ENCODE measurements around the gene EVI5.

DNA sequence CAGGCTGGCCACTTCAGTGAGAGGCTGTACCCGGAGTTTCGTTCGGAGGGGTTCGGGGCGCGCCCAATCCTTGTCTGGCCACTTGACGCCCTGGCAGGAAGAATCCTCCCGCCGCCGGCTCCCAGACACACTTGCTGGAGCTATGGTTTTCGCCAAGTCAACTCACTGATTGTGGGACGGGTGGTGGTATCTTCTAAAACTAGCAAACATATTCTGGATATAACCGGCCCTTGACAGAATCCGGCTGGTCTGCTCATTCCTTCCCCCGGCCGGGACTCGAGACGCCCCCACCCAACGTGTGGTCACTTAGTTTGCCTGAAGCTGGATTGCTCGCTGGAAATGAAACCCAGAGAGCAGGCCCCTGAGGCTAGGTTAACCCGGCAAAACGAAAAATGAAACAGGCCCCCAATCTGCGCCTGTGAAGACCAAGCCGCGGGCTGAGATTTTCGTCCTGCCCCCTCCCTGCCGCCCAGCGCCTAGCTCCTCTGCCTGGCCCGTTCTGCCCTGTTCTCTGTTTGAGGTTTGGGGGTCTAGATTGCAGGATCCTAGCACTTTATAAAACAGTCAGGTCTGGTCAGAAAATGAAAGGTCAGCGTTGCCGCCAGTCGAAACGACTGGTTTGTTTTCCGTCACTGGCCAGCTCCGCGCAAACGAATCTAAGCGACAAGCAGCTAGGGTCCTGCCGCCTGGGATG is 302.8 kb downstream of the EVI5 start:
- TF ChIP-seq, protein P1, sequence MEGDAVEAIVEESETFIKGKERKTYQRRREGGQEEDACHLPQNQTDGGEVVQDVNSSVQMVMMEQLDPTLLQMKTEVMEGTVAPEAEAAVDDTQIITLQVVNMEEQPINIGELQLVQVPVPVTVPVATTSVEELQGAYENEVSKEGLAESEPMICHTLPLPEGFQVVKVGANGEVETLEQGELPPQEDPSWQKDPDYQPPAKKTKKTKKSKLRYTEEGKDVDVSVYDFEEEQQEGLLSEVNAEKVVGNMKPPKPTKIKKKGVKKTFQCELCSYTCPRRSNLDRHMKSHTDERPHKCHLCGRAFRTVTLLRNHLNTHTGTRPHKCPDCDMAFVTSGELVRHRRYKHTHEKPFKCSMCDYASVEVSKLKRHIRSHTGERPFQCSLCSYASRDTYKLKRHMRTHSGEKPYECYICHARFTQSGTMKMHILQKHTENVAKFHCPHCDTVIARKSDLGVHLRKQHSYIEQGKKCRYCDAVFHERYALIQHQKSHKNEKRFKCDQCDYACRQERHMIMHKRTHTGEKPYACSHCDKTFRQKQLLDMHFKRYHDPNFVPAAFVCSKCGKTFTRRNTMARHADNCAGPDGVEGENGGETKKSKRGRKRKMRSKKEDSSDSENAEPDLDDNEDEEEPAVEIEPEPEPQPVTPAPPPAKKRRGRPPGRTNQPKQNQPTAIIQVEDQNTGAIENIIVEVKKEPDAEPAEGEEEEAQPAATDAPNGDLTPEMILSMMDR (IDR thresholded peaks at IDR 0.05), result no peak
- no peak for TF ChIP-seq POLR2A (IDR thresholded peaks at IDR 0.05)

All from adrenal gland (tissue), 5 donors.